Right lobe of liver (tissue), 4 donors: ENCODE measurements around the gene FRMD4B.

Experiments
- CTCF ChIP-seq, 4 donors: fragments of 200-600 bp in 3 of 4; fragments of 450-650 bp in 1 of 4; IDR thresholded peaks; one replicate each; pipeline versions ENCODE4 v1.5.1 to v1.8.0; 2016 to 2022; ENCODE audit warnings: antibody characterized with exemption in 4 of 4, mild to moderate bottlenecking in 2 of 4
- POLR2A ChIP-seq: fragments of 450-650 bp; IDR thresholded peaks from one replicate; pipeline ENCODE4 v1.6.1; 2017; ENCODE audit warnings: antibody characterized with exemption, mild to moderate bottlenecking
- donor health status: DM: no; HTN: no; CAD: no.
- donor health status: DM: no; HTN: no; CAD: no.
- donor health status: DM: no; HTN: yes; CAD: no.

- TF ChIP-seq CTCF (IDR thresholded peaks at IDR 0.05) (no peak), POLR2A (no peak)
Observed at GRCh38 chr3:69325151-69325550, 60.7 kb downstream of the FRMD4B start.
